Measurements from ENCODE around the gene SIPA1L2.

- TF ChIP-seq CTCF (IDR thresholded peaks at IDR 0.05; ENCODE audit: insufficient read depth, low read length, poor library complexity, severe bottlenecking) (no peak), EZH2phosphoT487 (conservative IDR thresholded peaks at IDR 0.05; ENCODE audit: low read length) (no peak)
Observed at GRCh38 chr1:232608427-232608826, 21.5 kb downstream of the SIPA1L2 start.

Measured in SU-DHL-6 (cell line).